Panc1 (cell line): ENCODE data around the gene PON2. TPM values are rescaled to one million over a fixed set of nuclear protein-coding genes. Genes with fewer than 3 reads are reported as not detected.

Experiments
- ATAC-seq: fragments of 200-7000 bp; cut with Tn5 transposase; 2 replicates; pipeline ENCODE4 v1.9.1; 2020; ENCODE audit warnings: mild to moderate bottlenecking, moderate library complexity
- BruUV-seq: library from RNA; stranded (reverse); fragments of 400-500 nt; replicated peaks from 2 replicates; lab custom pipeline; 2021; lab: Mats Ljungman, UMichigan
- CTCF ChIA-PET: fragments of 300-600 bp; sonication (Branson Sonifier 250); formaldehyde crosslinking; loops from one replicate; lab custom pipeline; 2022; ENCODE audit warnings: antibody characterized with exemption; lab: Charles Lee
- POLR2A ChIA-PET: fragments of 300-600 bp; sonication (Branson Sonifier 250); formaldehyde crosslinking; loops from one replicate; lab custom pipeline; 2022; ENCODE audit warnings: antibody characterized with exemption; lab: Charles Lee
- DNase-seq: peaks from one replicate; pipeline ENCODE4 v3.0.0-alpha.2; 2010; ENCODE audit warnings: low read depth, low spot score
- H3K27ac ChIP-seq: 2 replicates; pipeline ENCODE4 v1.5.1; 2011; ENCODE audit warnings: mild to moderate bottlenecking, low read length, inconsistent platforms
- H3K27me3 ChIP-seq: fragments of 200-500 bp; sonication (Bioruptor generic); 2 replicates; pipeline ENCODE4 v1.6.0; 2014; ENCODE audit warnings: low read length, inconsistent platforms; ENCODE audit not compliant: control insufficient read depth, insufficient read depth
- H3K36me3 ChIP-seq: fragments of 200-500 bp; sonication (Bioruptor generic); 2 replicates; pipeline ENCODE4 v1.5.1; 2014; ENCODE audit warnings: inconsistent platforms, mild to moderate bottlenecking, low read length, moderate library complexity; ENCODE audit not compliant: control insufficient read depth, insufficient read depth
- H3K4me1 ChIP-seq: 2 replicates; pipeline ENCODE4 v1.5.1; 2011; ENCODE audit warnings: inconsistent platforms, mild to moderate bottlenecking, low read length, moderate library complexity; ENCODE audit not compliant: control insufficient read depth, insufficient read depth
- H3K4me3 ChIP-seq, 2 experiments: 2 replicates each; pipeline ENCODE4 v1.5.1; 2011 to 2012; ENCODE audit warnings: low read depth in 2 of 2, low read length in 2 of 2, mild to moderate bottlenecking in 2 of 2, inconsistent platforms in 1 of 2, moderate library complexity in 1 of 2
- H3K9me3 ChIP-seq: fragments of 200-500 bp; sonication (Bioruptor generic); 2 replicates; pipeline ENCODE4 v1.5.1; 2014; ENCODE audit warnings: low read depth, mild to moderate bottlenecking, inconsistent platforms, low read length, moderate library complexity; ENCODE audit not compliant: control insufficient read depth, insufficient read depth
- CTCF ChIP-seq: fragments of 450-650 bp; IDR thresholded peaks from 2 replicates; pipeline ENCODE4 v1.5.1; 2017; ENCODE audit warnings: mild to moderate bottlenecking
- POLR2AphosphoS5 ChIP-seq: IDR thresholded peaks from 2 replicates; pipeline ENCODE4 v1.6.1; 2012; ENCODE audit warnings: mild to moderate bottlenecking, low read depth, low read length, moderate library complexity
- REST ChIP-seq, 2 experiments: IDR thresholded peaks; 2 replicates each; pipeline ENCODE4 v1.6.1; 2011 to 2012; ENCODE audit warnings: low read depth in 2 of 2, control low read depth in 1 of 2, low read length in 1 of 2, mild to moderate bottlenecking in 1 of 2, moderate library complexity in 1 of 2; ENCODE audit not compliant: insufficient read depth in 1 of 2
- SIN3A ChIP-seq: IDR thresholded peaks from 2 replicates; pipeline ENCODE4 v1.6.1; 2012; ENCODE audit warnings: low read depth, mild to moderate bottlenecking, low read length, moderate library complexity, borderline replicate concordance; ENCODE audit not compliant: insufficient read depth
- TCF7L2 ChIP-seq: IDR thresholded peaks from 2 replicates; pipeline ENCODE4 v1.6.1; 2011; ENCODE audit warnings: mild to moderate bottlenecking, low read depth, low read length, inconsistent platforms
- in situ Hi-C: cut with HindIII; loops from 2 replicates; pipeline ENCODE4 v1.10.0; 2016; ENCODE audit warnings: low sequenced_read_pairs, low pct_unique_long_range_greater_than_20kb
- intact Hi-C: fragments of 100-400 bp; cut with micrococcal nuclease; formaldehyde crosslinking; loops from one replicate; pipeline ENCODE4 v1.10.0; 2022; ENCODE audit not compliant: unreplicated experiment
- total RNA-seq: library from RNA; stranded (reverse); gene quantifications from one replicate; pipeline ENCODE4 v1.2.1, GENCODE V29; 2021; ENCODE audit not compliant: unreplicated experiment

PON2 gene
- total RNA-seq, 1 experiment from 2014 or later: 116 TPM

GRCh38 chr7:95421000-95421846, 13.6 kb downstream of the PON2 start:
- DNase-seq: no peak
- H3K27ac ChIP-seq: no peak overlapping the region
- H3K27me3 ChIP-seq: no peaks in the 10 kb centered on the region
- in situ Hi-C loops: no loop called here
- ATAC-seq: no peak
- ChIA-PET POLR2A (no interaction called here), CTCF (no interaction called here)
- H3K36me3 ChIP-seq: no peaks in the 10 kb centered on the region
- BruUV-seq: no TSS peak
- no peaks in the 10 kb centered on the region for H3K4me1 ChIP-seq
- H3K9me3 ChIP-seq: no peaks in the 10 kb centered on the region
- intact Hi-C loops: no loop called here
- no peak for TF ChIP-seq REST (IDR thresholded peaks at IDR 0.05; ENCODE audit: insufficient read depth in 1 of 2, low read depth in 2 of 2, low read length in 1 of 2)
- no peak for TF ChIP-seq TCF7L2
- TF ChIP-seq POLR2AphosphoS5: no peak
- TF ChIP-seq CTCF: no peak
- TF ChIP-seq SIN3A: no peak
- no peak overlapping the region for H3K4me3 ChIP-seq

GRCh38 chr7:95412075-95412474, 22.8 kb downstream of the PON2 start:
- no peak overlapping the region for H3K4me3 ChIP-seq
- TF ChIP-seq TCF7L2 (no peak), CTCF (no peak), REST (IDR thresholded peaks at IDR 0.05; ENCODE audit: insufficient read depth in 1 of 2, low read depth in 2 of 2, low read length in 1 of 2) (no peak), POLR2AphosphoS5 (no peak)
- H3K27me3 ChIP-seq: no peaks in the 10 kb centered on the region
- intact Hi-C loops: no loop called here
- in situ Hi-C loops: no loop called here
- no TSS peak for BruUV-seq
- ATAC-seq (no peak), DNase-seq (no peak)
- no peak overlapping the region for H3K27ac ChIP-seq
- ChIA-PET CTCF (no interaction called here), POLR2A (no interaction called here)
- H3K9me3 ChIP-seq: no peaks in the 10 kb centered on the region
- H3K4me1 ChIP-seq: no peaks in the 10 kb centered on the region
- peaks cover 14% of the 10 kb centered on the region for H3K36me3 ChIP-seq
